ENCODE measurements around the gene JUND. TPM values are rescaled to one million over a fixed set of nuclear protein-coding genes. Genes with fewer than 3 reads are reported as not detected.

JUND gene
- total RNA-seq, 4 donors from 2014 or later, result 152 to 386 (median 290) TPM

DNA sequence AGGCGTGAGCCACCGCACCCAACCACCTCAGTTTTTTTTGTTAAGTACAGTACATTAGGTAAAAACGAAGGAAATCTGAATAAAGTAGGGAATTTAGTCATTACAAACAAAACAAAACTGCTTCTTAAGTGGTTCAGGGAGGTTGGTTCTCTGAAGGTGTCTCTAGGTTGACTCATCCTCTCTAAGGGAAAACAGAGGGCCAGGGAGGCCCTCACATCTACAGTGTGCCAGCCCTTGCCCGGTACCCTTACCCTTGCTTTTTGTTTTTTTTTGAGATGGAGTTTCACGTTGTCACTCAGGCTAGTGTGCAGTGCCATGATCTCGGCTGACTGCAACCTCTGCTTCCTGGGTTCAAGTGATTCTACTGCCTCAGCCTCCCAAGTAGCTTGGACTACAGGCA, 17.2 kb upstream of the JUND start:
- no peaks in the 10 kb centered on the region for H3K9me3 ChIP-seq
- no peak overlapping the region for H3K27ac ChIP-seq
- intact Hi-C loops (cut with DNase I; ENCODE audit: low total_unique reads), result no loop called here
- no peaks in the 10 kb centered on the region for H3K36me3 ChIP-seq
- no peak for DNase-seq
- H3K27me3 ChIP-seq, result no peaks in the 10 kb centered on the region
- TF ChIP-seq POLR2A (IDR thresholded peaks at IDR 0.05), result no peak
- TF ChIP-seq, protein P1, sequence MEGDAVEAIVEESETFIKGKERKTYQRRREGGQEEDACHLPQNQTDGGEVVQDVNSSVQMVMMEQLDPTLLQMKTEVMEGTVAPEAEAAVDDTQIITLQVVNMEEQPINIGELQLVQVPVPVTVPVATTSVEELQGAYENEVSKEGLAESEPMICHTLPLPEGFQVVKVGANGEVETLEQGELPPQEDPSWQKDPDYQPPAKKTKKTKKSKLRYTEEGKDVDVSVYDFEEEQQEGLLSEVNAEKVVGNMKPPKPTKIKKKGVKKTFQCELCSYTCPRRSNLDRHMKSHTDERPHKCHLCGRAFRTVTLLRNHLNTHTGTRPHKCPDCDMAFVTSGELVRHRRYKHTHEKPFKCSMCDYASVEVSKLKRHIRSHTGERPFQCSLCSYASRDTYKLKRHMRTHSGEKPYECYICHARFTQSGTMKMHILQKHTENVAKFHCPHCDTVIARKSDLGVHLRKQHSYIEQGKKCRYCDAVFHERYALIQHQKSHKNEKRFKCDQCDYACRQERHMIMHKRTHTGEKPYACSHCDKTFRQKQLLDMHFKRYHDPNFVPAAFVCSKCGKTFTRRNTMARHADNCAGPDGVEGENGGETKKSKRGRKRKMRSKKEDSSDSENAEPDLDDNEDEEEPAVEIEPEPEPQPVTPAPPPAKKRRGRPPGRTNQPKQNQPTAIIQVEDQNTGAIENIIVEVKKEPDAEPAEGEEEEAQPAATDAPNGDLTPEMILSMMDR (IDR thresholded peaks at IDR 0.05), result no peak
- no peak overlapping the region for H3K4me3 ChIP-seq
- H3K4me1 ChIP-seq, result peaks cover under 1 to 26% of the 10 kb centered on the region in 2 donors

DNA sequence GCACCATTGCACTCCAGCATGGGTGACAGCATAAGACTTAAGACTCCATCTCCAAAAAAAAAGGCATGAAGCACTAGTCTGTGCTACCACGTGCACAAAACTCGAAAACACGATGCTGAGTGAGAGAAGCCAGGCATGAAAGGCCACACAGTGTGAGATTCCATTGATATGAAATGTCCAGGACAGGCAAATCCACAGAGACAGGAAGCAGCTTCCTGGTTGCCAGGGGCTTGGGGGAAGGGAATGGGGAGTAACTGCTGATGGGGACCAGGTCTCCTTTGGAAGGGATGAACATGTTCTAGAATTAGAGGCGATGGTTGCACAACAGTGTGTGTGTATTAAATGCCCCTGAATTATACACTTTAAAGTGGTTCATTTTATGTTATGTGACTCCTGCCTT, 15.9 kb upstream of the JUND start:
- no peak overlapping the region for H3K4me3 ChIP-seq
- no peaks in the 10 kb centered on the region for H3K27me3 ChIP-seq
- peak overlapping the region in 1 of 2 donors; percentile 25 for H3K27ac ChIP-seq
- TF ChIP-seq, protein P1 (IDR thresholded peaks at IDR 0.05), result no peak
- no peak for TF ChIP-seq POLR2A (IDR thresholded peaks at IDR 0.05)
- intact Hi-C loops (cut with DNase I; ENCODE audit: low total_unique reads), result no loop called here
- H3K4me1 ChIP-seq, result peaks cover 0 to 15% of the 10 kb centered on the region in 2 donors
- peak; percentile 49 to 53 for DNase-seq
- H3K36me3 ChIP-seq, result no peaks in the 10 kb centered on the region
- H3K9me3 ChIP-seq, result no peaks in the 10 kb centered on the region

DNA sequence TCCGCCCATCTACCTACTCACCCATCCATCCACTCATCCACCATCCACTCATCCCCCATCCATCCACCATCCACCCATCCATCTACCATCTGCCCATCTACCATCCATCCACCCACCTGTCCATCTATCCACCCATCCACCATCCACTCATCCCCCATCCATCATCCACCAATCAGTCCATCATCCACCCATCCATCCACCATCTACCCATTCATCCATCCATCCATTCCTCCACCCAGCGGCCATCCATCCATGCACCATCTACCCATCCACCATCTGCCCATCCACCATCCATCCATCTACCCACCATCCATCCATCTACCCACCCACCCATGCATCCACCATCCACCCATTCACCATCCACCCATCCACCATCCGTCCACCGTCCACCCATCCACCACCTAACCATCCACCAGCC, 13.6 kb upstream of the JUND start:
- H3K36me3 ChIP-seq, result no peaks in the 10 kb centered on the region
- no peaks in the 10 kb centered on the region for H3K27me3 ChIP-seq
- TF ChIP-seq POLR2A (IDR thresholded peaks at IDR 0.05), result no peak
- TF ChIP-seq, protein P1 (IDR thresholded peaks at IDR 0.05), result no peak
- H3K27ac ChIP-seq, result no peak overlapping the region
- no peaks in the 10 kb centered on the region for H3K9me3 ChIP-seq
- H3K4me1 ChIP-seq, result peaks cover 0 to 13% of the 10 kb centered on the region in 2 donors
- DNase-seq, result no peak
- intact Hi-C loops (cut with DNase I; ENCODE audit: low total_unique reads), result no loop called here
- H3K4me3 ChIP-seq, result no peak overlapping the region

DNA sequence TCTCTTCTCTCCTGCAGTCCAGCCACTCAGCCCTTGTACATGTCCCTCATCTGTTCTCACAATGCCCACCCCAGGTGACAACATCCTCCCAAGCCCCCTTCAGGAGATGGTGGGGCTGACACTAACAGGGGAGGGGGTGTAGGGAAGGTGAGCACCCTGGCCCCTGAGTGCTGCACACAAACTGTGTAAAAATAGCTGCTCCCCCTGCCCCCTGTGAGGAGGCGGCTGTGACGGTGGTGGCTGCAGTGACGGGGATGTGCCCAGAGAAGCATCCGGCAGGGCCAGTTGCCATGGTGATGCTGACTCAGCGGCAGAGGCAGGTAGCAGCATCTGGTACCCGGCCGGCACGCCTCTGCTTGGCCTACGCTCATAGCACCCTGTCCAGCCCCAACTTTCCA, 13.0 kb upstream of the JUND start:
- no peak for DNase-seq
- intact Hi-C loops (cut with DNase I; ENCODE audit: low total_unique reads), result no loop called here
- TF ChIP-seq, protein P1 (IDR thresholded peaks at IDR 0.05), result no peak
- TF ChIP-seq POLR2A (IDR thresholded peaks at IDR 0.05), result no peak

DNA sequence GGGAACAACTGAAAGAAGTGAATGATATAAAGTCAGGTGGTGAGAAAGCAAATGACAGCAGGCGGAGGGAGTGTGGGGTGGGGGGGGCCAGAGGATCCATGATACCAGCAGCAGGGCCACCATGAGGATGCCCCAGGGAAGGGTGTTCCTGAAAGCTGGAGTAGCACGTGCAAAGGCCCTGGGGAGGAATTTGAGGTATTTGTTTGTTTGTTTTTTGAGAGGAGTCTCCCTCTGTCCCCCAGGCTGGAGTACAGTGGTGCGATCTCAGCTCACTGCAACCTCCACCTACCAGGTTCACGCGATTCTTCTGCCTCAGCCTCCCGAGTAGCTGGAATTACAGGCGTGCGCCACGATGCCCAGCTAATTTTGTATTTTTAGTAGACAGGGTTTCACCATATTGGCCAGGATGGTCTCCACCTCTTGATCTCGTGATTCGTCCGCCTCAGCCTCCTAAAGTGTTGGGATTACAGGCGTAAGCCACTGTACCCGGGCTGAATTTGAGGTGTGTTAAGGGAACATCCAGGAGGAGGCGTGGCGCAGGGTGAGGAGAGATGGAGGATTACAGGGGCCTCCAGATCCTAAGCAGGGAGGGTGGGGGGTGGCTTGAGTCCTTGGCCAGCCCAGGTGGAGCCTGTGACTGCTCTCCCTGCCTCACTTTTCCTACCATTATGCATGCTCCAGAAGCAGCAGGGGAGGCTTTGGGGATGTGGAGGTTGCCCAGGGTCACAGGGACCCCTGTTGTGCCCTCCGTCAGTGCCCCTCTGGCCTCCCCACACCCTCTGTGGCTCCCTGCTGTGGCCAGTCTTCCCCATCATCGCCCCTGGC, 12.4 kb upstream of the JUND start:
- Histone ChIP-seq H3K9me3 (no peaks in the 10 kb centered on the region), H3K27ac (peak overlapping the region; percentile 95 to 99), H3K4me1 (peaks cover 0 to 15% of the 10 kb centered on the region in 2 donors), H3K4me3 (no peak overlapping the region), H3K27me3 (no peaks in the 10 kb centered on the region), H3K36me3 (no peaks in the 10 kb centered on the region)
- intact Hi-C loops (cut with DNase I; ENCODE audit: low total_unique reads), result no loop called here
- no peak for DNase-seq
- no peak for TF ChIP-seq POLR2A (IDR thresholded peaks at IDR 0.05)
- TF ChIP-seq, protein P1 (IDR thresholded peaks at IDR 0.05), result no peak

More for the DNA sequence above, 13.0 kb upstream of the JUND start:
- Histone ChIP-seq H3K4me1 (peaks cover 0 to 15% of the 10 kb centered on the region in 2 donors), H3K27ac (peak overlapping the region; percentile 95 to 99), H3K27me3 (no peaks in the 10 kb centered on the region), H3K4me3 (no peak overlapping the region), H3K9me3 (no peaks in the 10 kb centered on the region), H3K36me3 (no peaks in the 10 kb centered on the region)

All from uterus (tissue), 4 donors.